Loucy (cell line): ENCODE measurements around the gene NIPAL3.
"Not testable (repeated sequence)": the region's sequence is repeated elsewhere in the genome, so short reads cannot be mapped to it uniquely, and the experiment has no call there.

Source experiments
- H2AFZ ChIP-seq: fragments of 200-600 bp; sonication (generic); 2 replicates; pipeline ENCODE4 v1.6.0; 2016; ENCODE audit warnings: antibody characterized with exemption, mild to moderate bottlenecking, low read length, moderate library complexity
- H3F3A ChIP-seq: fragments of 200-600 bp; 2 replicates; pipeline ENCODE4 v1.6.0; 2016; ENCODE audit warnings: antibody characterized with exemption, low read depth, mild to moderate bottlenecking
- H3K27me3 ChIP-seq: fragments of 200-600 bp; sonication (generic); 2 replicates; pipeline ENCODE4 v1.6.1; 2014; ENCODE audit warnings: low read length, mild to moderate bottlenecking; ENCODE audit not compliant: insufficient read depth, poor library complexity, severe bottlenecking
- H3K36me3 ChIP-seq: fragments of 200-600 bp; sonication (generic); 2 replicates; pipeline ENCODE4 v1.6.1; 2016; ENCODE audit warnings: low read length; ENCODE audit not compliant: insufficient read depth
- H3K4me1 ChIP-seq: fragments of 200-600 bp; sonication (generic); 2 replicates; pipeline ENCODE4 v1.5.1; 2014; ENCODE audit warnings: low read length, mild to moderate bottlenecking; ENCODE audit not compliant: insufficient read depth, poor library complexity, severe bottlenecking
- H3K4me2 ChIP-seq: fragments of 200-600 bp; sonication (generic); 2 replicates; pipeline ENCODE4 v1.6.0; 2014; ENCODE audit warnings: antibody characterized with exemption, low read length, low read depth, mild to moderate bottlenecking; ENCODE audit not compliant: poor library complexity, severe bottlenecking
- H3K4me3 ChIP-seq: fragments of 200-600 bp; sonication (generic); 2 replicates; pipeline ENCODE4 v1.5.1; 2014; ENCODE audit warnings: low read length, mild to moderate bottlenecking, mixed read lengths; ENCODE audit not compliant: poor library complexity, severe bottlenecking
- H3K79me2 ChIP-seq: fragments of 200-600 bp; sonication (generic); 2 replicates; pipeline ENCODE4 v1.6.1; 2014; ENCODE audit warnings: low read length; ENCODE audit not compliant: insufficient read depth
- H3K9ac ChIP-seq: fragments of 200-600 bp; sonication (generic); 2 replicates; pipeline ENCODE4 v1.6.0; 2014; ENCODE audit warnings: mild to moderate bottlenecking, low read depth, low read length, moderate library complexity; ENCODE audit not compliant: poor library complexity, severe bottlenecking
- H3K9me2 ChIP-seq: fragments of 200-600 bp; sonication (generic); replicated peaks from 2 replicates; pipeline ENCODE4 v1.6.1; 2016; ENCODE audit warnings: low read depth, low read length, mixed read lengths
- H3K9me3 ChIP-seq: fragments of 200-600 bp; sonication (generic); 2 replicates; pipeline ENCODE4 v1.6.1; 2014; ENCODE audit warnings: mild to moderate bottlenecking, antibody characterized with exemption, low read length, low read depth; ENCODE audit not compliant: insufficient read depth
- H4K20me1 ChIP-seq: fragments of 200-600 bp; sonication (generic); 2 replicates; pipeline ENCODE4 v1.6.0; 2014; ENCODE audit warnings: antibody characterized with exemption, low read length, mild to moderate bottlenecking; ENCODE audit not compliant: insufficient read depth, poor library complexity, severe bottlenecking
- CTCF ChIP-seq: fragments of 200-600 bp; sonication (generic); conservative IDR thresholded peaks from 2 replicates; pipeline ENCODE4 v1.5.1; 2014; ENCODE audit warnings: mild to moderate bottlenecking, antibody characterized with exemption, low read length
- EZH2phosphoT487 ChIP-seq: fragments of 200-600 bp; IDR thresholded peaks from 2 replicates; pipeline ENCODE4 v1.6.1; 2018; ENCODE audit warnings: antibody characterized with exemption, mild to moderate bottlenecking, moderate library complexity, borderline replicate concordance

NIPAL3 gene

GRCh38 chr1:24455272-24455671 lies 39.7 kb downstream of the NIPAL3 start:
- Histone ChIP-seq H4K20me1 (no peaks in the 10 kb centered on the region), H2AFZ (no peak overlapping the region), H3K4me1 (no peaks in the 10 kb centered on the region), H3K4me3 (no peak overlapping the region), H3F3A (no peaks in the 10 kb centered on the region), H3K27me3 (no peaks in the 10 kb centered on the region), H3K9ac (no peak overlapping the region), H3K36me3 (peaks cover 48% of the 10 kb centered on the region; the same call in 1 of the 2 replicates), H3K79me2 (no peaks in the 10 kb centered on the region), H3K9me2 (no peaks in the 10 kb centered on the region), H3K9me3 (no peaks in the 10 kb centered on the region), H3K4me2 (no peak overlapping the region)
- TF ChIP-seq EZH2phosphoT487 (no peak), CTCF (no peak)

- Histone ChIP-seq H3K79me2 (no peaks in the 10 kb centered on the region), H3K9me3 (no peaks in the 10 kb centered on the region), H3K9me2 (no peaks in the 10 kb centered on the region), H2AFZ (no peak overlapping the region), H3K4me2 (no peak overlapping the region), H3K4me3 (no peak overlapping the region), H3K27me3 (no peaks in the 10 kb centered on the region), H3K36me3 (peaks cover 46% of the 10 kb centered on the region; the same call in 1 of the 2 replicates), H3F3A (no peaks in the 10 kb centered on the region), H3K4me1 (no peaks in the 10 kb centered on the region), H4K20me1 (no peaks in the 10 kb centered on the region), H3K9ac (no peak overlapping the region)
- no peak for TF ChIP-seq EZH2phosphoT487
- no peak for TF ChIP-seq CTCF
These were observed 42.3 kb downstream of the NIPAL3 start for GRCh38 chr1:24457866-24458265.

- H3F3A ChIP-seq: no peaks in the 10 kb centered on the region
- no peaks in the 10 kb centered on the region for H4K20me1 ChIP-seq
- H3K79me2 ChIP-seq: no peaks in the 10 kb centered on the region
- no peak overlapping the region for H2AFZ ChIP-seq
- H3K4me1 ChIP-seq: no peaks in the 10 kb centered on the region
- no peak for TF ChIP-seq CTCF
- no peak for TF ChIP-seq EZH2phosphoT487
- no peaks in the 10 kb centered on the region for H3K9me3 ChIP-seq
- H3K36me3 ChIP-seq: peaks cover 50% of the 10 kb centered on the region; the same call in 1 of the 2 replicates
- no peaks in the 10 kb centered on the region for H3K9me2 ChIP-seq
- no peak overlapping the region for H3K4me2 ChIP-seq
- H3K4me3 ChIP-seq: no peak overlapping the region
- no peak overlapping the region for H3K9ac ChIP-seq
- no peaks in the 10 kb centered on the region for H3K27me3 ChIP-seq
These were observed 44.1 kb downstream of the NIPAL3 start for GRCh38 chr1:24459551-24460266.

GRCh38 chr1:24462128-24462527 lies 46.5 kb downstream of the NIPAL3 start:
- H3F3A ChIP-seq, H3K4me1 ChIP-seq, H3K9me2 ChIP-seq, H3K27me3 ChIP-seq, H4K20me1 ChIP-seq, H3K4me3 ChIP-seq, H3K9ac ChIP-seq, H3K79me2 ChIP-seq, H2AFZ ChIP-seq, H3K4me2 ChIP-seq, H3K9me3 ChIP-seq: not testable (repeated sequence)
- H3K36me3 ChIP-seq: peaks cover 39% of the 10 kb centered on the region; the same call in 1 of the 2 replicates
